ENCODE data around the gene ZNF587B. TPM values are rescaled to one million over a fixed set of nuclear protein-coding genes. Genes with fewer than 3 reads are reported as not detected.
"Not testable (repeated sequence)": the region's sequence is repeated elsewhere in the genome, so short reads cannot be mapped to it uniquely, and the experiment has no call there.

ZNF587B gene
- total RNA-seq, 1 experiment from 2014 or later: 16.9 TPM

- DNase-seq (ENCODE audit: low read depth): not testable (repeated sequence)
Observed at GRCh38 chr19:57869655-57870054, 39.6 kb downstream of the ZNF587B start.

- no peak for DNase-seq (ENCODE audit: low read depth)
Observed at GRCh38 chr19:57870225-57870624, 40.1 kb downstream of the ZNF587B start.

GRCh38 chr19:57872450-57872849, 42.4 kb downstream of the ZNF587B start:
- no peak for DNase-seq (ENCODE audit: low read depth)

GRCh38 chr19:57873883-57874799, 44.0 kb downstream of the ZNF587B start:
- DNase-seq (ENCODE audit: low read depth): not testable (repeated sequence)

GRCh38 chr19:57886046-57886445, 55.9 kb downstream of the ZNF587B start:
- no peak for DNase-seq (ENCODE audit: low read depth)

- no peak for DNase-seq (ENCODE audit: low read depth)
Observed at GRCh38 chr19:57887195-57887941, 57.3 kb downstream of the ZNF587B start.

- DNase-seq (ENCODE audit: low read depth): no peak
Observed at GRCh38 chr19:57888107-57888559, 58.0 kb downstream of the ZNF587B start.

- DNase-seq (ENCODE audit: low read depth): peak; percentile 47
Observed at GRCh38 chr19:57888560-57889231, 58.6 kb downstream of the ZNF587B start, which contains the start of gene ZNF814. Gene ZNF814 (minus strand): TSS chr19:57889037. CDS start chr19:57888802, 235 bp downstream.

GRCh38 chr19:57890706-57891105, 60.6 kb downstream of the ZNF587B start:
- peak; percentile 67 for DNase-seq (ENCODE audit: low read depth)

Other genes starting within 250 kb of the ZNF587B start
- gene ZIK1, start 246.2 kb upstream of the ZNF587B start, total RNA-seq (2014; rRNA removed; shearing (Covaris generic)): 9.5 and 12.5 TPM in 2 replicates
- gene ZNF530, start 230.4 kb upstream of the ZNF587B start, total RNA-seq (2014; rRNA removed; shearing (Covaris generic)): 7.5 and 15.1 TPM in 2 replicates
- gene ZNF134, start 216.1 kb upstream of the ZNF587B start, total RNA-seq (2014; rRNA removed; shearing (Covaris generic)): 17.0 and 22.9 TPM in 2 replicates
- 7.4 and 9.8 TPM in 2 replicates for gene ZNF211, start 197.1 kb upstream of the ZNF587B start, total RNA-seq (2014; rRNA removed; shearing (Covaris generic))
- gene ZSCAN4, start 161.4 kb upstream of the ZNF587B start, total RNA-seq (2014; rRNA removed; shearing (Covaris generic)): not detected in 2 replicates
- 16.6 and 17.5 TPM in 2 replicates for gene ZNF551, start 148.3 kb upstream of the ZNF587B start, total RNA-seq (2014; rRNA removed; shearing (Covaris generic))
- not detected in 2 replicates for gene ZNF154, start 121.1 kb upstream of the ZNF587B start, total RNA-seq (2014; rRNA removed; shearing (Covaris generic))
- gene ZNF671, start 102.7 kb upstream of the ZNF587B start, total RNA-seq (2014; rRNA removed; shearing (Covaris generic)): 2.5 and 3.8 TPM in 2 replicates
- 8.1 and 17.7 TPM in 2 replicates for gene ZNF776, start 83.5 kb upstream of the ZNF587B start, total RNA-seq (2014; rRNA removed; shearing (Covaris generic))
- 12.8 and 13.3 TPM in 2 replicates for gene ZNF586, start 60.6 kb upstream of the ZNF587B start, total RNA-seq (2014; rRNA removed; shearing (Covaris generic))
- gene ZNF552, start 15.4 kb upstream of the ZNF587B start, total RNA-seq (2014; rRNA removed; shearing (Covaris generic)): 4.4 and 4.5 TPM in 2 replicates
- 11.2 and 20.4 TPM in 2 replicates for gene ZNF587, start 19.6 kb downstream of the ZNF587B start, total RNA-seq (2014; rRNA removed; shearing (Covaris generic))
- gene ZNF814, start 58.7 kb downstream of the ZNF587B start, total RNA-seq (2014; rRNA removed; shearing (Covaris generic)): 3.5 and 5.4 TPM in 2 replicates
- 5.9 and 7.4 TPM in 2 replicates for gene ZNF417, start 86.3 kb downstream of the ZNF587B start, total RNA-seq (2014; rRNA removed; shearing (Covaris generic))
- gene ZNF418, start 105.1 kb downstream of the ZNF587B start, total RNA-seq (2014; rRNA removed; shearing (Covaris generic)): 2.5 and 6.2 TPM in 2 replicates
- 2.9 and 4.4 TPM in 2 replicates for gene ZNF256, start 117.4 kb downstream of the ZNF587B start, total RNA-seq (2014; rRNA removed; shearing (Covaris generic))
- 0.11 TPM in 1 of 2 replicates, not detected in the other for gene C19orf18, start 144.2 kb downstream of the ZNF587B start, total RNA-seq (2014; rRNA removed; shearing (Covaris generic))
- gene ZNF606, start 172.5 kb downstream of the ZNF587B start, total RNA-seq (2014; rRNA removed; shearing (Covaris generic)): 13.5 and 15.7 TPM in 2 replicates
- not detected in 2 replicates for gene ZSCAN1, start 203.7 kb downstream of the ZNF587B start, total RNA-seq (2014; rRNA removed; shearing (Covaris generic))
- gene ZNF135, start 229.0 kb downstream of the ZNF587B start, total RNA-seq (2014; rRNA removed; shearing (Covaris generic)): 0.40 and 0.86 TPM in 2 replicates